ENCODE data around the gene LYRM4. TPM values are rescaled to one million over a fixed set of nuclear protein-coding genes. Genes with fewer than 3 reads are reported as not detected.

LYRM4 gene
- 20.2 and 20.3 TPM in 2 replicates for total RNA-seq

GRCh38 chr6:5260661-5261544 lies at the start of gene LYRM4, which contains the start of gene FARS2:
TSS of gene LYRM4 (minus strand) at chr6:5260950. CDS start at chr6:5260733, 217 bp downstream.
TSS of gene FARS2 (plus strand) at chr6:5261513.

GRCh38 chr6:5084781-5085647 lies 175.7 kb downstream of the LYRM4 start, which contains the start of gene PPP1R3G:
TSS of gene PPP1R3G (plus strand) at chr6:5085341. CDS start at chr6:5085486, 145 bp downstream.

Other genes starting within 250 kb of the LYRM4 start
- 1.5 TPM in 2 replicates for gene PPP1R3G, start 175.6 kb downstream of the LYRM4 start, total RNA-seq
- 17.4 and 18.7 TPM in 2 replicates for gene FARS2, start 563 bp upstream of the LYRM4 start, total RNA-seq

Data from smooth muscle cell of the umbilical artery (primary cell).